ENCODE data around the gene ST7.

The ST7 gene

GRCh38 chr7:117269417-117269816 lies 316.1 kb downstream of the ST7 start:
- DNase-seq (ENCODE audit: low spot score): no peak
- H3K27ac ChIP-seq: peak overlapping the region in 1 of 2 donors; percentile 28
- no peak overlapping the region for H3K4me3 ChIP-seq
- no peak for TF ChIP-seq CTCF (IDR thresholded peaks at IDR 0.05)

- no peak overlapping the region for H3K4me3 ChIP-seq
- peak overlapping the region in 1 of 2 donors; percentile 28 for H3K27ac ChIP-seq
- no peak for TF ChIP-seq CTCF (IDR thresholded peaks at IDR 0.05)
- DNase-seq (ENCODE audit: low spot score): no peak
Observed at GRCh38 chr7:117269886-117270285, 316.6 kb downstream of the ST7 start.

DNA sequence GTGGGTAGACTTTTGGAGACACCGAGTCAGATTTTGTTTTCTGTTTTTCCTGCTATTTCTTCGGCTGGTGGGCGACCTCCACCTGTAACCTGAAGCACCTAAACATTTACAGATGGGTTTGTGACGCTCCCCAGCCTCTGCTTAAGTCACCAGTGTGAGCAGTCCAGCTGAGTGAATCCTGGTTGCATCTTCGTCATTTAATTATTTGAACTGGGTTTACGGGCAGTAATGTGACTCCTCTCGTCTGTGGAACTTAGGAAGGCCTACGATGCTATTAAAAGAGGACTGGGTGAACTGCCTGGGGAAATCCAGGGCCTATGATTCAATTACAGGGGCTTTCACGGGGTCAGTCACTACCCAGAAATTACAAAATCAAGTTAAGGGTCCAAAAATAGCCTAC lies 317.1 kb downstream of the ST7 start:
- no peak for TF ChIP-seq CTCF (IDR thresholded peaks at IDR 0.05)
- no peak overlapping the region for H3K27ac ChIP-seq
- no peak for DNase-seq (ENCODE audit: low spot score)
- no peak overlapping the region for H3K4me3 ChIP-seq

GRCh38 chr7:117271566-117271965 lies 318.3 kb downstream of the ST7 start:
- no peak overlapping the region for H3K4me3 ChIP-seq
- no peak for TF ChIP-seq CTCF (IDR thresholded peaks at IDR 0.05)
- no peak overlapping the region for H3K27ac ChIP-seq
- DNase-seq (ENCODE audit: low spot score): no peak

DNA sequence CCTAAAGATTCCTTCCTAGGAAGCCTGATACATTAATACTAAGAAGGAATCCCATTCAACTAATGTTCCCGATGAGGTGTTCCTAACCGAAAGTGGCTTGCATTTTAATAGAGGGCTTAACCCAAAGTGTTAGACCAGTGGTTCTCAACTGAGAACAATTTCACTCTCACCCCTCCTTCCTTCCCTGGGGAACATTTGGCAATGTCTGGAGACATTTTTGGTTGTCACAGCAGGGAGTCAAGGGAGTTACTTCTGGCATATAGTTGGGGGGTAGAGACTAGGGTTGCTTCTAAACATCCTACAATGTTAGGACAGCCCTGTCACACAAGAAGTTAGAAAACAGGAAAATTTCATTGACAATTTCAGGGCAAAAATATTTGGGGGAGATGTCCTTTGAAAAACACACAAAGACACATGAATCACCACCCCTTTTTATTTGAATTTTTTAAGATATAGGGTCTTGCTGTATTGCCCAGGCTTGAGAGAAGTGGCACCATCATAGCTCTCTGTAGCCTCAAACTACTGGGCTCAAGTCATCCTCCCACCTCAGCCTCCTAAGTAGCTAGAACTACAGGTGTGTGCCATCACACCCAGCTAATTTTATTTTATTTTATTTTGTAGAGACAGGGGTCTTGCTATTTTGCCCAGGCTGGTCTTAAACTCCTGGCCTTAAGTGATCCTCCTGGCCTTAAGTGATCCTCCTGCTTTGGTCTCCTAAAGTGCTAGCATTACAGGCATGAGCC lies 318.9 kb downstream of the ST7 start:
- Histone ChIP-seq H3K4me3 (no peak overlapping the region), H3K27ac (no peak overlapping the region)
- TF ChIP-seq CTCF (IDR thresholded peaks at IDR 0.05): no peak
- no peak for DNase-seq (ENCODE audit: low spot score)

DNA sequence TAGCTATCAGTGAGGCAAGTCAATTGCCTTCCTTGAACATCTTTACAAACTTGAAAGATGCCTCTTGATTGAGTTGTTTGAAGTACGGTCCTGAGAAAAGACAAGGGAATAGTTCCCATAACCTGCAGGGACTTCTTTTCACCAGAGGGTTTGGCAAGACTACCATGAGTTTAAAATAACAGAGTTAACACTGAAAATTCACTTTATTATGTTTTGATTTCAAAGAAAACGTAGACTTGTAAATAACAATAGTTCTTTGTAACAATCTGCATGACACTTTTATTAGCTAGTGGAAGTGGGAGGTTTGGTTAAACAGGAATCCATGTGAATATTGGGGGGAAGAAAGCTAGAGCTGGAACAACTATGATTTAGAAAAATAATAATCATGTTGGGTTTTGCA lies 320.0 kb downstream of the ST7 start:
- Histone ChIP-seq H3K4me3 (no peak overlapping the region), H3K27ac (no peak overlapping the region)
- DNase-seq (ENCODE audit: low spot score): no peak
- no peak for TF ChIP-seq CTCF (IDR thresholded peaks at IDR 0.05)

GRCh38 chr7:117273814-117274225 lies 320.5 kb downstream of the ST7 start:
- no peak for TF ChIP-seq CTCF (IDR thresholded peaks at IDR 0.05)
- DNase-seq (ENCODE audit: low spot score): no peak
- Histone ChIP-seq H3K4me3 (no peak overlapping the region), H3K27ac (no peak overlapping the region)
